ENCODE data around the gene TMEM248. TPM values are rescaled to one million over a fixed set of nuclear protein-coding genes. Genes with fewer than 3 reads are reported as not detected.

TMEM248 gene
- polyA plus RNA-seq, 1 donor from 2014 or later = 41.8 TPM

- no peak overlapping the region for H2AFZ ChIP-seq (ENCODE audit: low read depth, low read length)
- H3K4me3 ChIP-seq (ENCODE audit: low read length) = no peak overlapping the region
- no peaks in the 10 kb centered on the region for H3K9me3 ChIP-seq (ENCODE audit: low read length)
- peaks cover 34% of the 10 kb centered on the region for H3K79me2 ChIP-seq (replicated peaks; ENCODE audit: insufficient read depth, low read length)
- no peak overlapping the region for H3K9ac ChIP-seq (ENCODE audit: low read length)
- H3F3A ChIP-seq (ENCODE audit: insufficient read depth, low read length, poor library complexity, severe bottlenecking) = no peaks in the 10 kb centered on the region
- no peaks in the 10 kb centered on the region for H3K27me3 ChIP-seq (ENCODE audit: insufficient read depth, low read depth, low read length)
- no peak overlapping the region for H3K4me2 ChIP-seq (ENCODE audit: low read length)
- no peaks in the 10 kb centered on the region for H3K9me2 ChIP-seq (ENCODE audit: insufficient read depth, low read length)
- TF ChIP-seq TAF1 (IDR thresholded peaks at IDR 0.05; ENCODE audit: low read depth) (no peak), RAD21 (conservative IDR thresholded peaks at IDR 0.05) (no peak), EP300 (conservative IDR thresholded peaks at IDR 0.05; ENCODE audit: poor library complexity, severe bottlenecking) (no peak)
- no peak overlapping the region for H3K27ac ChIP-seq (ENCODE audit: low read length)
- H4K20me1 ChIP-seq (ENCODE audit: insufficient read depth) = no peaks in the 10 kb centered on the region
- H3K36me3 ChIP-seq (ENCODE audit: insufficient read depth, low read length) = no peaks in the 10 kb centered on the region
Measured at GRCh38 chr7:66930341-66930740, 9.3 kb downstream of the TMEM248 start.

- Histone ChIP-seq H4K20me1 (ENCODE audit: insufficient read depth) (no peaks in the 10 kb centered on the region), H3K36me3 (ENCODE audit: insufficient read depth, low read length) (no peaks in the 10 kb centered on the region), H3K9me3 (ENCODE audit: low read length) (no peaks in the 10 kb centered on the region), H3K9ac (ENCODE audit: low read length) (no peak overlapping the region), H3K4me3 (ENCODE audit: low read length) (no peak overlapping the region), H2AFZ (ENCODE audit: low read depth, low read length) (no peak overlapping the region), H3K4me2 (ENCODE audit: low read length) (no peak overlapping the region), H3K9me2 (ENCODE audit: insufficient read depth, low read length) (no peaks in the 10 kb centered on the region), H3K27me3 (ENCODE audit: insufficient read depth, low read depth, low read length) (no peaks in the 10 kb centered on the region), H3F3A (ENCODE audit: insufficient read depth, low read length, poor library complexity, severe bottlenecking) (no peaks in the 10 kb centered on the region), H3K27ac (ENCODE audit: low read length) (no peak overlapping the region), H3K79me2 (replicated peaks; ENCODE audit: insufficient read depth, low read length) (peaks cover 19% of the 10 kb centered on the region)
- TF ChIP-seq EZH2 (IDR thresholded peaks at IDR 0.05; ENCODE audit: borderline replicate concordance, insufficient read depth, low read length, poor library complexity, severe bottlenecking) (no peak), TAF1 (IDR thresholded peaks at IDR 0.05; ENCODE audit: low read depth) (no peak), POLR2AphosphoS5 (IDR thresholded peaks at IDR 0.05) (no peak), EP300 (conservative IDR thresholded peaks at IDR 0.05; ENCODE audit: poor library complexity, severe bottlenecking) (no peak), RAD21 (conservative IDR thresholded peaks at IDR 0.05) (no peak), SMC3 (conservative IDR thresholded peaks at IDR 0.05; ENCODE audit: poor library complexity) (no peak), CTCF (IDR thresholded peaks at IDR 0.05; ENCODE audit: poor library complexity, severe bottlenecking) (no peak), MXI1 (conservative IDR thresholded peaks at IDR 0.05; ENCODE audit: poor library complexity, severe bottlenecking) (no peak)
- TF ChIP-seq, protein P1, sequence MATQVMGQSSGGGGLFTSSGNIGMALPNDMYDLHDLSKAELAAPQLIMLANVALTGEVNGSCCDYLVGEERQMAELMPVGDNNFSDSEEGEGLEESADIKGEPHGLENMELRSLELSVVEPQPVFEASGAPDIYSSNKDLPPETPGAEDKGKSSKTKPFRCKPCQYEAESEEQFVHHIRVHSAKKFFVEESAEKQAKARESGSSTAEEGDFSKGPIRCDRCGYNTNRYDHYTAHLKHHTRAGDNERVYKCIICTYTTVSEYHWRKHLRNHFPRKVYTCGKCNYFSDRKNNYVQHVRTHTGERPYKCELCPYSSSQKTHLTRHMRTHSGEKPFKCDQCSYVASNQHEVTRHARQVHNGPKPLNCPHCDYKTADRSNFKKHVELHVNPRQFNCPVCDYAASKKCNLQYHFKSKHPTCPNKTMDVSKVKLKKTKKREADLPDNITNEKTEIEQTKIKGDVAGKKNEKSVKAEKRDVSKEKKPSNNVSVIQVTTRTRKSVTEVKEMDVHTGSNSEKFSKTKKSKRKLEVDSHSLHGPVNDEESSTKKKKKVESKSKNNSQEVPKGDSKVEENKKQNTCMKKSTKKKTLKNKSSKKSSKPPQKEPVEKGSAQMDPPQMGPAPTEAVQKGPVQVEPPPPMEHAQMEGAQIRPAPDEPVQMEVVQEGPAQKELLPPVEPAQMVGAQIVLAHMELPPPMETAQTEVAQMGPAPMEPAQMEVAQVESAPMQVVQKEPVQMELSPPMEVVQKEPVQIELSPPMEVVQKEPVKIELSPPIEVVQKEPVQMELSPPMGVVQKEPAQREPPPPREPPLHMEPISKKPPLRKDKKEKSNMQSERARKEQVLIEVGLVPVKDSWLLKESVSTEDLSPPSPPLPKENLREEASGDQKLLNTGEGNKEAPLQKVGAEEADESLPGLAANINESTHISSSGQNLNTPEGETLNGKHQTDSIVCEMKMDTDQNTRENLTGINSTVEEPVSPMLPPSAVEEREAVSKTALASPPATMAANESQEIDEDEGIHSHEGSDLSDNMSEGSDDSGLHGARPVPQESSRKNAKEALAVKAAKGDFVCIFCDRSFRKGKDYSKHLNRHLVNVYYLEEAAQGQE (IDR thresholded peaks at IDR 0.05; ENCODE audit: borderline replicate concordance) = no peak
Measured at GRCh38 chr7:66933469-66933868, 12.4 kb downstream of the TMEM248 start.

- Histone ChIP-seq H3K9me3 (ENCODE audit: low read length) (no peaks in the 10 kb centered on the region), H3K4me2 (ENCODE audit: low read length) (no peak overlapping the region), H3K27me3 (ENCODE audit: insufficient read depth, low read depth, low read length) (no peaks in the 10 kb centered on the region), H3K27ac (ENCODE audit: low read length) (no peak overlapping the region), H3K36me3 (ENCODE audit: insufficient read depth, low read length) (peaks cover 1% of the 10 kb centered on the region), H2AFZ (ENCODE audit: low read depth, low read length) (no peak overlapping the region), H3K79me2 (replicated peaks; ENCODE audit: insufficient read depth, low read length) (peaks cover 13% of the 10 kb centered on the region), H3K9ac (ENCODE audit: low read length) (no peak overlapping the region), H3K9me2 (ENCODE audit: insufficient read depth, low read length) (no peaks in the 10 kb centered on the region), H3K4me3 (ENCODE audit: low read length) (no peak overlapping the region), H4K20me1 (ENCODE audit: insufficient read depth) (no peaks in the 10 kb centered on the region), H3F3A (ENCODE audit: insufficient read depth, low read length, poor library complexity, severe bottlenecking) (no peaks in the 10 kb centered on the region)
- no peak for TF ChIP-seq EP300 (conservative IDR thresholded peaks at IDR 0.05; ENCODE audit: poor library complexity, severe bottlenecking)
Measured at GRCh38 chr7:66937940-66938339, 16.9 kb downstream of the TMEM248 start.
